Subcutaneous abdominal adipose tissue (tissue), 5 donors: ENCODE data around the gene CEP164.

Experiments
- H3K27ac ChIP-seq: one replicate; pipeline ENCODE4 v1.7.0; 2013; ENCODE audit warnings: low read depth, mild to moderate bottlenecking, inconsistent platforms, low read length, moderate library complexity
- H3K27me3 ChIP-seq, 5 donors: one replicate each; pipeline ENCODE4 v1.7.0; 2013; ENCODE audit warnings: low read length in 5 of 5, inconsistent platforms in 1 of 5; ENCODE audit not compliant: control insufficient read depth in 5 of 5, insufficient read depth in 4 of 5
- H3K36me3 ChIP-seq, 5 donors: one replicate each; pipeline ENCODE4 v1.7.0; 2013; ENCODE audit warnings: low read length in 5 of 5; ENCODE audit not compliant: control insufficient read depth in 5 of 5, insufficient read depth in 5 of 5
- H3K4me1 ChIP-seq, 5 donors: one replicate each; pipeline ENCODE4 v1.7.0; 2013; ENCODE audit warnings: low read length in 5 of 5, mild to moderate bottlenecking in 3 of 5, moderate library complexity in 1 of 5; ENCODE audit not compliant: control insufficient read depth in 5 of 5, insufficient read depth in 5 of 5
- H3K4me3 ChIP-seq, 5 donors: one replicate each; pipeline ENCODE4 v1.7.0; 2013; ENCODE audit warnings: low read length in 5 of 5, low read depth in 1 of 5
- H3K9ac ChIP-seq, 5 donors: one replicate each; pipeline ENCODE4 v1.7.0; 2013; ENCODE audit warnings: low read length in 5 of 5, mild to moderate bottlenecking in 4 of 5, moderate library complexity in 3 of 5
- H3K9me3 ChIP-seq, 5 donors: one replicate each; pipeline ENCODE4 v1.7.0; 2013; ENCODE audit warnings: low read length in 5 of 5; ENCODE audit not compliant: control insufficient read depth in 5 of 5
- donor health status: healthy.
- donor health status: healthy.
- donor health status: healthy.
- donor health status: healthy.
- donor health status: healthy.

The CEP164 gene

DNA sequence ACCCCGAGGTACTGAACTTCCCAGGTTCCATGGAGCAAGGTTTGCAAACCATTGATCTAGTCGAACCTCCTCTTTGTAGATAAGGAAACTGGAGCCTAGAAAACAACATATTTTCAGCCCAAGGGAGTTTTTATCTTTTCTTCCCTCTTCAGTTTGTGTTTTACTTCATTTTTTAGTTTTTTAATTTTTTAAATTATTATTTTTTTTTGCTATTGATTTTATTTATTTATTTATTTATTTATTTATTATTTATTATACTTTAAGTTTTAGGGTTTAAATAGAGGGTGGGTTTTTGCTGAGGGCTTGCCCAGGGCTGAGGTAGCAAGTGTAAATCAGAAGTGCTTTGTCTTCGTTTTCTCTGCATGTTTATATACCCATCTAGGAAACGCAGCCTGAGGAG, 26.9 kb downstream of the CEP164 start:
- Histone ChIP-seq H3K27me3 (no peaks in the 10 kb centered on the region), H3K36me3 (peaks cover 0 to 69% (median 53%) of the 10 kb centered on the region in 5 donors), H3K9ac (no peak overlapping the region), H3K27ac (no peak overlapping the region), H3K4me1 (no peaks in the 10 kb centered on the region), H3K4me3 (no peak overlapping the region), H3K9me3 (no peaks in the 10 kb centered on the region)

DNA sequence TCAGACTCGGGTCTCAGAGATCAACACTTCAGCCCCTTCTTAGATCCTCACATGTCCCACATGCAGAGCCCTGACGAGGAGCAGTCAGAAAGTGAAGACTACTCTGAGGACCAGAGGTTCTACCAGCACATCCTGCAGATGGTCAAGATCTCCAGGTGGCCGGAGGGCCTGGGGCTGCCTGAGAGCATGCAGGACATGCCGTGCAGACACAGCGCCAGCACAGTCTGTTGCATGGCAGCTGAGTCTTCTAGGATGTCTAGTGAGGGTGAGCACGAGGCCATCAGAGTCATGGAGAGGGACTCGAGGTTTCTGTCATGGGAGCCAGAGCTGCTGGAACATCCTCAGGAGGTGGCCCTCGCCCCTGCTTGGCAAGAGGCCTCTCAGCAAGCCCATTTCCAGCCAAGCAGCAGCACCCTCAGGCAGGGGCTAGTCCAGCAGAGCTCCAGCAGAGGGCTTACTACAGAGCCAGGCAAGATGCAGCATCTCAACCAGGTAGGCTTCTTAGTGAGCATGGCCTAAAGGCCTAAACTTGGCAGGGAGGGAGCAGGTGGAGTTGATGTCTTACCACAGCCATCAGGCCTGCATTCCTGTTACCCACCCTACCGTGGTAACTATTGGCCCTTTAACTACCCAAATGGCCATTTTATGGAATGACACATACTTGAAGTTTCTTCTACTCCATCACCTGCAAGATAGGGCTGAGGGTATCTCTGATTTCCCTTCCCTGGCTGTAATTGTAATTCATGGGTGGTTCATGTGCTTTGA, 28.7 kb downstream of the CEP164 start:
- H3K4me3 ChIP-seq, result no peak overlapping the region

DNA sequence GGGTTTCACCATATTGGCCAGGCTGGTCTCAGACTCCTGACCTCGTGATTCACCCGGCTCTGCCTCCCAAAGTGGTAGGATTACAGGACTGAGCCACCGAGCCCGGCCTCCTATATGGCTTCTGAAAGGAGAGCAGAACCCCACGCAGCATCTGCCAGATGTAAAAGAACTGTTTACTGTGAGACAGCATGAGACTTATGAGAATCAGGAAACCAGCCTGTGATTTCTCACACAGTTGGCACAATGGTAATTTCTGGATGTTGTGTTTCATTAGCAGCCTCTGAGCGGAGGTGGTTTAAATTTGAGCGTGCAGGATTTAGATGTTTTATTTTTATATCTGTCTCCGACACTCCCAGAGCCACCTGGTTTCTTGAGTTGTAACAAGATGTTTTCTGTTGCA, 33.8 kb downstream of the CEP164 start:
- no peaks in the 10 kb centered on the region for H3K4me1 ChIP-seq
- no peaks in the 10 kb centered on the region for H3K9me3 ChIP-seq
- H3K36me3 ChIP-seq, result peaks cover 15 to 83% (median 45%) of the 10 kb centered on the region in 5 donors
- no peak overlapping the region for H3K27ac ChIP-seq
- no peak overlapping the region for H3K4me3 ChIP-seq
- H3K27me3 ChIP-seq, result no peaks in the 10 kb centered on the region
- no peak overlapping the region for H3K9ac ChIP-seq

More for the DNA sequence above, 28.7 kb downstream of the CEP164 start:
- Histone ChIP-seq H3K9me3 (no peaks in the 10 kb centered on the region), H3K4me1 (no peaks in the 10 kb centered on the region), H3K36me3 (peaks cover 0 to 77% (median 56%) of the 10 kb centered on the region in 5 donors), H3K27ac (no peak overlapping the region), H3K9ac (no peak overlapping the region), H3K27me3 (no peaks in the 10 kb centered on the region)

DNA sequence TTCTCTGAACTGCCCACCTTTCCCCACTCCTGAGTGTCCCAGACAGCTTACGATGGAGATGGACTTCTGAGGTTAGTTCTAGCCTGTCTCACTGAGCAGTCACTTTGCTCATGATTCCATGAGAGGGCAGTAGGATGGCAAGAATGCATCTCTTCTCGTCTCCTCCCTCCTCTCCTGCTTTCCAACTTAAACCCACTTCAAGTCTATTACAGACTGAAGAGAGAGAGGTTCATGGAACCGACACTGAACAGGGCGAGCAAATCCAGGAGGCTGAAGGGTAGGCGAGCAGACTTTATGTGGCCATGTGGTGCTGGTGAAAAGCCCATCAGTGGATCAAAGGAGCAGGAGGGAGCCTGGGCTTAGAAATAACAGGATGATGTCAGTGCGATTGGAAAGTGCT, 38.6 kb downstream of the CEP164 start:
- Histone ChIP-seq H3K27ac (no peak overlapping the region), H3K4me3 (no peak overlapping the region), H3K4me1 (no peaks in the 10 kb centered on the region), H3K27me3 (no peaks in the 10 kb centered on the region), H3K9ac (no peak overlapping the region), H3K36me3 (peaks cover 15 to 78% (median 47%) of the 10 kb centered on the region in 5 donors), H3K9me3 (no peaks in the 10 kb centered on the region)

DNA sequence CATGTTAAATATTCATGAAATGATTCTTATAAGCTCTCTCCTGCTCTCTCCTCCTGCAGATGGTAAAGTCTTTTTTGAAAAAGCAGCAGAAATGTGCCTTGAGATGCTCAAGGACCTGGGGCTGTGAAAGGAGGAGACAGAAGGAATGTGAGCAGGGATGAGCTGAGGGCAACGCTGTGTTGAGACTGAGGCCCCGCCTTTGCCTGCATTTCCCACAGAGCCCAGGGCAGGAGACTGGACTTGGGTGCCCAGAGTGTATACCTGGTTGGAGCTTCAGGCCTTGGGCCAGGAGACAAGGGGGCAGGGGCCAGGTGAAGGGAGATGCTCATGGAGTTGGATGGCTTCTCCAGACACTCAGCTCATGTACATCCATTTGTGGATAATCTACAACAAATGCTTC, 39.2 kb downstream of the CEP164 start:
- no peaks in the 10 kb centered on the region for H3K4me1 ChIP-seq
- no peaks in the 10 kb centered on the region for H3K27me3 ChIP-seq
- no peaks in the 10 kb centered on the region for H3K9me3 ChIP-seq
- H3K27ac ChIP-seq, result no peak overlapping the region
- H3K36me3 ChIP-seq, result peaks cover 15 to 78% (median 49%) of the 10 kb centered on the region in 5 donors
- no peak overlapping the region for H3K4me3 ChIP-seq
- no peak overlapping the region for H3K9ac ChIP-seq

DNA sequence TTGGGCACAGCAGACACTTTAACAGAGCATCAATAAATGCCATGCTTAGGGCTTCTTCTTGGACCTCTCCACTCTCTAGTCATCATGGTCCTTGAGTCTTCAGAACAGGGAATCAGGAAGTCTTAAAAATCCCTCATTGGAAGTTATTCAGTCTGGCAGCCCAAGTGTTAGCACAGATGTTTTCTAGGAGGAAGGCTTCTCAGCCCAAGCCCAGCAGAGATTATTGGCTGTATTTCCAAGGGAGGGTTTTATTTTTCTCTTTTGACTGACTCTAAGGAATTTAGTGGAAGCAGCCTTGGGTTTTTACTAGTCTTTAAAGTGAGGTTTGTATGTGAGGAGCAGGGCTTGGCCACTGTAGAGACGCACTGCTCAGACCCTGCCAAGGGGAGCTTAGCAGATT, 41.9 kb downstream of the CEP164 start:
- Histone ChIP-seq H3K4me1 (no peaks in the 10 kb centered on the region), H3K4me3 (no peak overlapping the region), H3K36me3 (peaks cover 6 to 73% (median 47%) of the 10 kb centered on the region in 5 donors), H3K27me3 (no peaks in the 10 kb centered on the region), H3K9ac (no peak overlapping the region), H3K27ac (no peak overlapping the region), H3K9me3 (no peaks in the 10 kb centered on the region)

DNA sequence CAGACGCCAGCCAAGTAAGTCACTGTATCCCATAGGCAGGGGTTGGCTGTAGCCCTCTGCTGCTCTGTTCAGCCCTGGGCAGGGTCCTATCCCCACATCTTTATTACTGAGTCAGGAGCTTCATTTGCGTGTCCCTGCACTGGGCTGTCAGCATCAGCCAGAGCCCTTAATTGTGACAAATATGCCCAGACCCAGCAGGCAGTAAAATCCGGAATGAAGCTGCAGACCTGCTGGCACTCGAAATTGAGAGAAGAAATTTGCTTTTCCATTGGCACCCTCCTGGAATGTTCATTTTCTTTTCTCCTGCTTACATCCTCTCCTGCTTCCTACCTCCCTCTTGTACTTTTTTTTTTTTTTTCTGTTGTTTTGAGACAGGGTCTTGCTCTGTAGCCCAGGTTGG, 43.8 kb downstream of the CEP164 start:
- Histone ChIP-seq H3K27ac (no peak overlapping the region), H3K4me3 (no peak overlapping the region), H3K27me3 (no peaks in the 10 kb centered on the region), H3K36me3 (peaks cover 3 to 75% (median 54%) of the 10 kb centered on the region in 5 donors), H3K9ac (no peak overlapping the region), H3K4me1 (no peaks in the 10 kb centered on the region), H3K9me3 (no peaks in the 10 kb centered on the region)

DNA sequence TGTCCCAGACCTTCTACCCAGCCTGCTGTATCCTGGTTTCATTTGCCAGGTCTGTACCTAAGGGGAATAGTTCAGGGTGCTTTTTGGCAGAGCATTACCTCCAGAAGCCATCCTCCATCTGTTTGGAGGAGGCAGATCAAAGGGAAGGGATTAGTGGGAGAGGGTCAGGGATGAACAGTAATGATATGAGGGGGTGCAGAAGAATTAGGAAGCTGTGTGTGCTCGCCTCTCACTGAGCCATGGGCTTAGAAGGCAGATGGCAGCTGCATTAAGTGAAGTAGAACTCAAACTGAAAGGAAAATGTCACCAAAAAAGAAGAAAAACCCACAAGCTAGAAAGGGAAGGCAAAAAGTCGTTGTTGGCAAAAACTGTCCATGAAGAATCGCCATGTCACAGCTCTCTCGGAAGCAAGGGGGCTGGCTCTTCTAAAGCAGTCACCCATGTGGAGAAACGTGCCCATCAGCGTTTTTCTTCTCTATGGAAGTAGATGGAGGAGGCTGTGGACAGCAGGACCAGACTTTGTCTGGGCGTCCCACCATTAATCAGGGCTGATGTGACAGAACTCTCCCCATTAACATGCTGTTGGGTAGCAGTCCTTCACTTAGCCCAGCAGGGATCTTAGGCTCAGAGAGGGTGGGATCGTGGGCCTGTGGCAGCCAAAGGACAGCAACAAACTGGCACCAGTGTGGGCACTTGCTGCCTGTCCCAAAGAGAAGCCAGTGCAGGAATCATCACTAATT, 46.8 kb downstream of the CEP164 start:
- Histone ChIP-seq H3K36me3 (peaks cover 7 to 78% (median 54%) of the 10 kb centered on the region in 5 donors), H3K27ac (no peak overlapping the region), H3K4me3 (no peak overlapping the region), H3K27me3 (no peaks in the 10 kb centered on the region), H3K4me1 (peaks cover 0 to 11% (median 0%) of the 10 kb centered on the region in 5 donors), H3K9ac (no peak overlapping the region), H3K9me3 (no peaks in the 10 kb centered on the region)

DNA sequence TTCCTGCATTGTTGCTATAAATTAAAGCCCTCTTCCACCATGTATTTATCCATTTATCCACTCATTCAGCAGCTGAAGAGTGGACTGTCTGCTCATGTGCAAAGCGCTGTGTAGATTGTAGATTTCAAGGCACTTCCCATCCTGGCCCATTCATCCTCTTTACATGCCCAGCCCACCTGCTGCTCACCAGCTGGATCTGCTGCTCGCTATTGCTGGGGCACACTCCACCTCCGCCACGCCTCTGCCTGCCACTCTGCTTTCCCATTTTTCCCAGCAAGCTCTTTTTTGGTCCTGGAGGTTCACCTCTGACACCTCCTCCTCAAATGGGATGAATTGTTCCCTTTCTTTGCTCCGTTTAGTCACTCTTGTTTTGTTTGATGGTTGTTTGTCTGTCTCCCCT, 48.3 kb downstream of the CEP164 start:
- H3K9me3 ChIP-seq, result no peaks in the 10 kb centered on the region
- no peak overlapping the region for H3K27ac ChIP-seq
- peaks cover 7 to 84% (median 62%) of the 10 kb centered on the region in 5 donors for H3K36me3 ChIP-seq
- H3K4me3 ChIP-seq, result no peak overlapping the region
- H3K9ac ChIP-seq, result no peak overlapping the region
- H3K27me3 ChIP-seq, result no peaks in the 10 kb centered on the region
- H3K4me1 ChIP-seq, result peaks cover 0 to 19% (median 0%) of the 10 kb centered on the region in 5 donors

DNA sequence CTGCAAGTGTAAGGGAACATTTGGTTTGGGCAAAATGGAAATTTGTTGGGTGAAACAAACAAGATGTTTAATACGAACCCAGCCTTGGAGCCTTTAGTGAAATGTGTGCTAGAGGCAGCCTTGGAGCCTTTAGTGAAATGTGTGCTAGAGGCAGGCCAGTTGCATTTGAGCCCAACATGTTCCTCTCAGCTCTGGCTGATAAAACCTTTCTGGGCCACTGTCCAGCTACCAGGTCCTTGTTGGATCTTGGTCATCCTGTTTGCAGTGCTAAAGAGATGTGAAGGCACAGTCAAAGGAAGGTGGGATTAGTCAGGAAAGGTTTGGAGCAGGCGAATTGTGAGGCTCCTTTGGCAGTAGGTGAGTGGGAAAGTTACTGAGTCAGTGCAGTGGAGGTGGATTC, 48.9 kb downstream of the CEP164 start:
- no peak overlapping the region for H3K4me3 ChIP-seq
- H3K4me1 ChIP-seq, result peaks cover 0 to 19% (median 0%) of the 10 kb centered on the region in 5 donors
- no peak overlapping the region for H3K9ac ChIP-seq
- no peaks in the 10 kb centered on the region for H3K27me3 ChIP-seq
- H3K9me3 ChIP-seq, result no peaks in the 10 kb centered on the region
- no peak overlapping the region for H3K27ac ChIP-seq
- H3K36me3 ChIP-seq, result peaks cover 7 to 84% (median 62%) of the 10 kb centered on the region in 5 donors
